HFFc6 (cell line): ENCODE measurements around the gene BAG2. TPM values are rescaled to one million over a fixed set of nuclear protein-coding genes. Genes with fewer than 3 reads are reported as not detected.

Experiments
- DNase-seq: peaks from one replicate; pipeline ENCODE4 v3.0.0-alpha.2; 2018
- H3K27ac Mint-ChIP-seq: 2 replicates; pipeline ENCODE4 v1.8.0; 2020; ENCODE audit warnings: mild to moderate bottlenecking, mixed read lengths
- H3K27me3 Mint-ChIP-seq: 2 replicates; pipeline ENCODE4 v1.8.0; 2021; ENCODE audit warnings: mild to moderate bottlenecking, moderate library complexity, mixed read lengths; ENCODE audit not compliant: insufficient read depth
- H3K36me3 Mint-ChIP-seq: 2 replicates; pipeline ENCODE4 v1.8.0; 2021; ENCODE audit warnings: low read depth, mixed read lengths
- H3K4me1 Mint-ChIP-seq: 2 replicates; pipeline ENCODE4 v1.8.0; 2020; ENCODE audit warnings: low read depth, mixed read lengths
- H3K4me3 Mint-ChIP-seq: 2 replicates; pipeline ENCODE4 v1.8.0; 2020; ENCODE audit warnings: mild to moderate bottlenecking, moderate library complexity, mixed read lengths
- H3K9me3 Mint-ChIP-seq: 2 replicates; pipeline ENCODE4 v1.8.0; 2020; ENCODE audit warnings: mild to moderate bottlenecking, mixed read lengths
- CTCF ChIP-seq: fragments of 200-600 bp; sonication (generic); IDR thresholded peaks from 2 replicates; pipeline ENCODE4 v1.5.0; 2021; ENCODE audit warnings: antibody characterized with exemption, mild to moderate bottlenecking
- total RNA-seq, 6 experiments: library from RNA; stranded (reverse); fragmentation: NEBNext Ultra II Directional; extraction: Animal tissue kit (Norgen Biotek cat#: 25700); gene quantifications; 2 replicates in 1 of 6; 3 replicates in 5 of 6; pipeline ENCODE4 v1.2.3, GENCODE V29; 2021

Gene BAG2
- total RNA-seq, 6 experiments from 2014 or later: 26.2 to 31.6 (median 28.3) TPM

GRCh38 chr6:57210060-57210459 is 37.9 kb downstream of the BAG2 start:
- TF ChIP-seq CTCF: no peak
- no peak for DNase-seq
- H3K36me3 Mint-ChIP-seq: peaks cover 59% of the 10 kb centered on the region
- H3K4me1 Mint-ChIP-seq: peaks cover 80% of the 10 kb centered on the region
- H3K27me3 Mint-ChIP-seq: no peaks in the 10 kb centered on the region; the same call in 1 of the 2 replicates
- no peaks in the 10 kb centered on the region; the same call in 1 of the 2 replicates for H3K9me3 Mint-ChIP-seq
- H3K27ac Mint-ChIP-seq: peak overlapping the region; percentile 31; the same call in 1 of the 2 replicates
- H3K4me3 Mint-ChIP-seq: no peak overlapping the region

GRCh38 chr6:57215260-57215659 is 43.1 kb downstream of the BAG2 start:
- DNase-seq: no peak
- TF ChIP-seq CTCF: no peak
- peaks cover 80% of the 10 kb centered on the region for H3K4me1 Mint-ChIP-seq
- peaks cover 63% of the 10 kb centered on the region for H3K36me3 Mint-ChIP-seq
- H3K27ac Mint-ChIP-seq: no peak overlapping the region
- no peaks in the 10 kb centered on the region; the same call in 1 of the 2 replicates for H3K27me3 Mint-ChIP-seq
- H3K9me3 Mint-ChIP-seq: peaks cover 6% of the 10 kb centered on the region
- H3K4me3 Mint-ChIP-seq: no peak overlapping the region

- Mint-ChIP-seq H3K27ac (no peak overlapping the region), H3K27me3 (peaks cover 4% of the 10 kb centered on the region; the same call in 1 of the 2 replicates), H3K4me1 (peaks cover 79% of the 10 kb centered on the region)
Observed at GRCh38 chr6:57216235-57217101, 44.3 kb downstream of the BAG2 start.

GRCh38 chr6:57217270-57217669 is 45.1 kb downstream of the BAG2 start:
- Mint-ChIP-seq H3K27ac (no peak overlapping the region; the same call in 1 of the 2 replicates), H3K36me3 (peaks cover 65% of the 10 kb centered on the region), H3K9me3 (peaks cover 10% of the 10 kb centered on the region), H3K4me3 (no peak overlapping the region), H3K4me1 (peaks cover 73% of the 10 kb centered on the region), H3K27me3 (peaks cover 6% of the 10 kb centered on the region)
- no peak for DNase-seq
- no peak for TF ChIP-seq CTCF

More at GRCh38 chr6:57216235-57217101, 44.3 kb downstream of the BAG2 start:
- Mint-ChIP-seq H3K9me3 (peaks cover 10% of the 10 kb centered on the region), H3K4me3 (no peak overlapping the region), H3K36me3 (peaks cover 67% of the 10 kb centered on the region)
- TF ChIP-seq CTCF: peak; percentile 64
- no peak for DNase-seq

- H3K27me3 Mint-ChIP-seq: peaks cover 6% of the 10 kb centered on the region
- peaks cover 49% of the 10 kb centered on the region for H3K36me3 Mint-ChIP-seq
- H3K4me3 Mint-ChIP-seq: peak overlapping the region; percentile 99
- H3K4me1 Mint-ChIP-seq: peaks cover 82% of the 10 kb centered on the region
- H3K9me3 Mint-ChIP-seq: peaks cover 10% of the 10 kb centered on the region
- no peak overlapping the region; the same call in 1 of the 2 replicates for H3K27ac Mint-ChIP-seq
- TF ChIP-seq CTCF: no peak
- no peak for DNase-seq
Observed at GRCh38 chr6:57220083-57220703, 48.1 kb downstream of the BAG2 start.
